SIG-M5 treated with dmso at 0.1 percent for 504 hours (cell line): ENCODE data around the gene GLIS1.

Experiments used
- DNase-seq: peaks from one replicate; lab custom pipeline; 2025; ENCODE audit not compliant: unreplicated experiment; lab: John Stamatoyannopoulos, UW

GLIS1 gene

GRCh38 chr1:53600561-53600960 is 138.4 kb downstream of the GLIS1 start:
- DNase-seq, result no peak

DNA sequence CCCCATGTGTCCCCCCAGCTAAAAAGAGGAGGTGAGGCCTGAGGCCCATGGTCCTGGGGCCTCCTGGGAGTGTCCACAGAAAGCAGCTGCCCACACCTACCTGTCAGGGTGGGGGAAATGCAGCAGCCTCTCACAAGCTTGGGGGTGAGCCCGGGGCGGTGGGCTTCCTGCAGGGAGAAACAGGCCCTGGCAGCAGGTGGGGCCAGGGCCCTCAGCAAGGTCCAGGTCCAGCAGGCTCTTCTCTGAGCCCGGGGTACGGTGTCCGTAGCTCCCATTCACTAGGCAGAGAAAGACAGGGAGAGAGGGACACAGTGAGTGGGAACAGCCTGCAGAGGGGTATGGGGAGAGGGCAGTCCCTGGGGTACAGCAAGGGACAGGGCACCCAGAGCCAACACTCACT is 139.0 kb downstream of the GLIS1 start:
- no peak for DNase-seq

- no peak for DNase-seq
Measured at GRCh38 chr1:53599481-53599880, 139.5 kb downstream of the GLIS1 start.

DNA sequence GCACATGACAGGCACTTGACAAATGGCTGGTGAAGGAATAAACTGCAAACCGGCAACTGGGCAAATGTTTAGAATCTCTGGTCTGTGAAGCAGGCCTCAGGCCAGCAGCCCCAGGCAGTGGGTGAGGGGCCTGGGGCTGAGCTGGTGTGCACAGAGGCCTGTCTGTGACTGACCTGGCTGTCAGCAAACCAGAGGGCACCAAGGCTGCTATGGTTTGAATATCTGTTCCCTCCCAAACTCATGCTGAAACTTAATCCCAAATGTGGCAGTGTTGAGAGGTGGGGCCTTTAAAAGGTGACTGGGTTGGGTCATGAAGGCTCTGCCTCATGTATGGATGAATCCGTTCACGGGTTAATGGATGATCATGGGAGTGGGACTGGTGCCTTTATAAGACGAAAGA is 140.0 kb downstream of the GLIS1 start:
- no peak for DNase-seq

DNA sequence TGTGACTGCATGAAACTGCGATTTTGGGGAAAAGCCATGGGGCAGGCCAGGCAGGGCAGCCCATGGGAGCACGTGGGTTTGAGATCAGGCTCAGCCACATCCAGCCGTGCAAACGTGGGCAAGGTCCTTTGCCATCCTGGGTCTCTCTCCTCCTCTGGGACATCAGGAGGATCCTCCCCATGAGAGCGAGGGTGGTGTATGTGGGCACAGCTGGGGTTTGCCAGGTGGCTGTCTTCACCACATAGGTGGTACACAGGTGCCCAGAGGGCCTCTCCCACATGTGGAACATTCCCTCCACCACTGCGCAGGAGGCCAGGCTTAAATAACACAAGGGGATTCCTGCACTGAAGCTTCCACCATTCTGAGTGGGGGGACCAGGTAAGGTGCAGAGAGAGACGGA is 143.1 kb downstream of the GLIS1 start:
- DNase-seq, result no peak

- DNase-seq, result no peak
Measured at GRCh38 chr1:53594391-53595180, 144.4 kb downstream of the GLIS1 start.

DNA sequence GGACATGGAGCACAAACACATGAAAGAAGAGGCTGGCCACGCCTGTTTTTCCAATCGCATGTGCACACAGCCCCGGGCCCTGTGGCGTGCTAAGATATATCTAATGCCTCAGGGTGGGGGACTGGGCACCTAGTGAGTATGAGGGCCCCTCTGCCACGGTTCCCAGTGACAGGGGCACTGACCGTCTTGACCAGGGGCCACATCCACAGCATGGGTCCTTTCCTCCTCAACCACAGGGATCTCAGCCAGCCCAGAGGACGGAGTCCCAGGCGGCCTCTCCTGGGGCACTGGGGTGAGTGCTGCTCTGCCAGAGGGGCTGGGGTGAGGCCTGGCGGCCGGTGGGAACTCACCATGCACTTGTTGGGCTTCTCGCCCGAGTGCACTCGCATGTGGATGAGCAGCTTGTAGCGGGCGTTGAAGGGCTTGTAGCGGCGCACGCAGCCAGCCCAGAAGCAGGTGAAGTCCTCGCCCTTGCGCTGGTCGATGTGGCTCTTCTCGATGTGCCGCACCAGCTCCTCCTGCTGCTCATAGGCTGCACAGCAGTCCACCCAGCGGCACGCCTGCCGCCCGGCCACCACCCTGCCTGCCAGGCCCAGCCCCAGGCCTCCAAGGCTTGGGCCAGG is 145.1 kb downstream of the GLIS1 start:
- no peak for DNase-seq

- no peak for DNase-seq
Measured at GRCh38 chr1:53592985-53593757, 145.8 kb downstream of the GLIS1 start.

DNA sequence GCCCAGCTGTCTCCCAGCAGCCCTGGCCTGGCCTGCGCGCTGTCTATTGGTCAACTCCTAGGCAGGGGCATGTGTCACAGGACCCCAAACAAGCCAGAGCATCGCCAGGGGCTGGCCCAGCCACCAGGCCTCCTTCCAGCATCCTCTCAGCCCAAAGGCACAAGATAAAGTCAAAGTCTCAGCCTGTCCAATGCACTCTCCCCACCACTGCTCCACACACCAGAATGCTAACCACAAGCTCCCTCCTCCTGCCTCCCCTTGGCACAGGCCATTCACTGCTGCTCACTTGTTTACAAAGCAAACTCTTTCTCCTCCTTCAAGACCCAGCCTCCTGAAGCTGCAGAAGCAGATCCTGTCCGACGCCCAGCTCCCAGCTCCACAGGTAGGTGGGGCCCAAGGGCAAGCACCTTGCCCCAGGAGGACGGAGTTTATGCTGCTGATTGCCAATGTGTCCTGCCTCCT is 146.4 kb downstream of the GLIS1 start:
- DNase-seq, result no peak

DNA sequence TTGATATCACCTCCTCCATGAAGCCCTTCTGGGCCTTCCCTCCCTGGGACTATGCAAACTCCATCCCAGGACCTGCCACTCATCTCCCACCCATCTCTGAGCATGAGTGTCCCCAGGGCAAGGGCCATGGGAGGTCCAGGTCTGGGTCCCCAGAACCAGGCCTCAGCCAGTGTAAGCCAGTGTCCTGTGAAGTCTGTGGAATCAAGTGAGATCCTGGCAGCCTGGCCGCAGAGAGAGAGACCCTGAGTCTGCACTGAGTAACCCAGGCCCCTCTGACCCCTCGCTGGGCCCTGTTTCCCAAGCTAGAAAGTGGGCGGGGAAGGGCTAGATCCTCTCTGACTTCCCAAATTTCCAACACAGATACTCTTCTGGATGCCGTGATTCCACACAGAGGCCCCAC is 147.0 kb downstream of the GLIS1 start:
- no peak for DNase-seq

- no peak for DNase-seq
Measured at GRCh38 chr1:53590531-53591515, 148.1 kb downstream of the GLIS1 start.

- no peak for DNase-seq
Measured at GRCh38 chr1:53590104-53590503, 148.9 kb downstream of the GLIS1 start.

- no peak for DNase-seq
Measured at GRCh38 chr1:53589043-53589887, 149.7 kb downstream of the GLIS1 start.

DNA sequence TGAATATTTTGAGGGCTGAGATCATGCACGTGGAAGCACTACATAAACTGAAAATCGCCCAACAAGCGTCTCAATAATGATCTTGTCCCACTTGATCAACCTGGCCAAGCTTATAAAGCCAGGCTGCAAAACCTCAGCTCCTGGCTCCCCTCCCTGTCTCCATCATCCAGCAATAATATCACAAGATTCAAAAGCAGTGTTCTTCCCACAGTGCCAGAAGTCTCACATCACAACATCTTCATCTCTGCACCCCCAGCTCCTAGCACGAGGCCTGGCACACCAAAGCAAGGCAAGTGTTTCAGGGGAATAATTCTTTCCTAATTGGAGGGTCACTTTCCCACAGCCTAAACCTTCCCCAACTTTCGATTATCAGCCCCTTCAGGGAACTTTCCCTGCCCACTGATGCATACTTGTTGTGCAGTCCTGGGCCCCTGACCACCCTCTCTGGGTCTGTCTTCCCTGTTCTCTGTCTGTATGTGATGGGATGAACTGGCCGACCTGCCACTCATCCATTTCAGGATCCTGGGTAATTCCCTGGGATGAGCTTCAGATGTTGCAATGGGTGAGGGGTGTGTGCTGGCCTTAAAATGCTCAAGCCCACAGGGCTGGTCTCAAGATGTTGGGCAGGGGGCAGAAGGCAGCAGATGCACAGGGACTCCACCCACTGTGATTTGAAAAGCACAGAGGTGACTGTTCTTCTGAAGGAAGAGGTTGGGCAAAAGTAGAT is 150.7 kb downstream of the GLIS1 start:
- DNase-seq, result no peak

- DNase-seq, result no peak
Measured at GRCh38 chr1:53587252-53587988, 151.5 kb downstream of the GLIS1 start.

GRCh38 chr1:53586765-53587164 is 152.2 kb downstream of the GLIS1 start:
- no peak for DNase-seq

GRCh38 chr1:53585565-53585964 is 153.4 kb downstream of the GLIS1 start:
- no peak for DNase-seq

- no peak for DNase-seq
Measured at GRCh38 chr1:53585129-53585528, 153.8 kb downstream of the GLIS1 start.

DNA sequence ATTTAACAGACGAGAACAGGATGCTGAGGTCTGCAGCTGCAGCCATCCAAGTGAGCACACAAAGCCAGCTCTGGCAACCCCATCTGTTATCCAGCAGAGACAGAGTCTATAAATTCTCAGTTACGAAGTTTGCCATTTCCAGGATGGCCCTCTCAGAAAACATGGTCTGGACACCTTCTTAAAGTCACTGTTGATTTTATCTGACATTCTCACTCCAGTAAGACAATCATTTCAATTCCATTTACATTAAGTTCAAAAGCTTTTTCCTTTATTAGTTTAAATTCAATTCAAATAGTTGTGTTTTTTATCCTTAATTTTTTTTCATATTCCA is 154.2 kb downstream of the GLIS1 start:
- DNase-seq, result no peak
